GM21367 (cell line): Measurements from ENCODE around the gene CHD2.

Source experiments
- ATAC-seq: cut with Tn5 transposase; IDR thresholded peaks from one replicate; pipeline ENCODE4 v1.9.1; 2021; ENCODE audit not compliant: unreplicated experiment

Gene CHD2

DNA sequence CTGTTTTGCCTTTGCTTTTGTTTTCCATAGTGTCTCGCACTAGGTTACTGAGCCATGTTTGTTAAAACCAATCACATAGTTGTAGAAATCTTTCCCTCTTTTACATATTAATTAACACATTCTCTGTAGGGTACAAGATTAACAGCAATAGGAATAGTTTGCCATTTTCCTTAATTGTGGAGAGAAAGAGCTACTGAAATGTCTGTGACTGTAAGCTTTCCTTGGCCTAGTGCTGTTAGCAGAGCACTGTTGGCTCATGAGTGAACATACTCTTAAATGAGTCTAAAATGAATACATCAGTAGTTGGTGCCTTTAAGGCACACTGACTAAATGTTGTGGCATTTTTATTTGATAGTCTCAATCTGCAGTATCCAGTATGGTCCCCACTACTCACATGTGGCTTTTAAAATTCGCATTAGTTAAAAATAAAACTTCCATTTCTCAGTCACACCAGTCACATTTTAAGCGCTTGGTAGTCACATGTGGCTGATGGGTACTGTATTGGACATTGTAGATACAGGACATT lies 28.2 kb downstream of the CHD2 start:
- ATAC-seq: no peak

DNA sequence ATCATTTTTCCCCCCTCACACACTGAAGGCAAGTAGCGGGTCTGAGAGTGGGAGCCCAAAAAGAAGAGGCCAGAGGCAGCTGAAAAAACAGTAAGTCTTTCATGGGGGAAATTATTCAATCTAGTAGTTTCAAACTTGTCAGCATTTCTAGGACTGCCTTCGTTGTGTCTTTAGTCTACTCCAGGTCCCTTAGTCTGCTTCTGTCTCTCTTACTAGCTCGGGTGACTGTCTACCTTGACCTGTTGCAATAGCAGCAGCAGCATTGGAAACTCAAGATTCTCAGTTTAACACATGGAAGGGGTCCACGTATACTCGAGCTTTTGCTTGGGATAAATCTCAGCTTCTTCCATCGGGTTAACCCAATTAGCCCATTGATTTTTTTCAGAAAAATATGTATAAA lies 28.9 kb downstream of the CHD2 start:
- ATAC-seq: no peak

DNA sequence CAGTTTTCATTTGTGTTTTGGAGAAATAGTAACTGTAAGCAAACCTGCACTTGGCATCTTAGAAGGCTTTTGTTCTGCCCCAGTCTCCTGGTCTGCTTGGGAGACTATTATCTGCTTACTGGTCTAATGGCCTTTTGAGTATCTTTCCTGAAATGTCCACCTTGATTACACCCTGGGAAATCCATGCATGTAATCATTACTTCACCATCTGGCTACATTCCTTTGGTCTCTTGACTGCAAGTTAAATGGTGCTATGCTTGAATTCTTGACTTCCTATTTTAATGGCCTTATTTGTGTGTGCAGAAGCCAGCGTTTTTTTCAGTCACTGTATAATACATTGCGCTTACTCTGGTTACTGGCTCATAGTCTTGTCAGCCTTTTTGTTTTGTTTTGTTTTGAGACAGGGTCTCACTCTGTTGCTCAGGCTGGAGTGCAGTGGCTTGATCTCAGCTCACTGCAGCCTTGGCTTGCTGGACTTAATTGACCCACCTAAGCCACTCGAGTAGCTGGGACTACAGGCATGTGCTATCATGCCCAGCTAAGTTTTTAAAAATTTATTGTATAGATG lies 30.0 kb downstream of the CHD2 start:
- ATAC-seq: no peak

GRCh38 chr15:92930776-92931175 lies 30.7 kb downstream of the CHD2 start:
- ATAC-seq: no peak

GRCh38 chr15:92932946-92933649 lies 33.0 kb downstream of the CHD2 start:
- ATAC-seq: no peak

DNA sequence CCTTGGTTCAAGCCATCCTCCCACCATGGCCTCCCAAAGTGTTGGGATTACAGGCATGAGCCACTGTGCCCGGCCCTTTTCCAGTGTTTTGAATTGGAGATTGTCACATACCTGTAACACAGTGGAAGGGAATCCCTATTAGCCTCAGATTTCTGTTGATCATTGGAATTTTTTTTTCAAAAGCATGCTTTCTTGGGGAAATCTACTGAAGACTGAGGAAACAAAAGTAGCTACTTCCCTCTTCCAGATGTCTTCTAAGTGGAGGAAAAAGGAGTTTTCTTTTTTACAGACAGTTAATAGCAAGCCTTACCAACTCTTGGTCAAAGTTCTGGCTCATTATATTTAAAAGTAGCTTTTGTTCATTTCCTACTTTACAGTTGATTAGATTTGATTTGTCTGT lies 33.7 kb downstream of the CHD2 start:
- no peak for ATAC-seq

DNA sequence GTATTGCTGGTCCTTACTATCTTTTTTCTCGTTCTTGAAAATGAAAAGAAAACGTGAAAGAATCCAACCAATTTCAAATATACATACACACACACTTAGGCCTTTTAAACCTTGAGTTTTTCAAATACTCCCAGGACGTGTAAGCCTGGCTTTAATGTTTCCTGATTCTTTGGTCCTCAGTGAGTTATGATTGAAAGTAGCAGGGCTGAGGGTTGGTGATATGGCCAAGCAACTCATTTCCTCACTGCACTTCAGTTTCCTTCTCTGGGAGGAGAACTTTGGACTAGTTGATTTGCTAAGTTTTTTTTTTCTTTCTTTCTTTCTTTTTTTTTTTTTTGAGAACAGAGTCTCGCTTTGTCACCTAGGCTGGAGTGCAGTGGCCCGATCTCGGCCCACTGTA lies 34.6 kb downstream of the CHD2 start:
- no peak for ATAC-seq

GRCh38 chr15:92936138-92936537 lies 36.0 kb downstream of the CHD2 start:
- ATAC-seq: no peak

GRCh38 chr15:92936693-92937092 lies 36.6 kb downstream of the CHD2 start:
- ATAC-seq: no peak

- ATAC-seq: no peak
Measured at GRCh38 chr15:92937901-92938300, 37.8 kb downstream of the CHD2 start.

DNA sequence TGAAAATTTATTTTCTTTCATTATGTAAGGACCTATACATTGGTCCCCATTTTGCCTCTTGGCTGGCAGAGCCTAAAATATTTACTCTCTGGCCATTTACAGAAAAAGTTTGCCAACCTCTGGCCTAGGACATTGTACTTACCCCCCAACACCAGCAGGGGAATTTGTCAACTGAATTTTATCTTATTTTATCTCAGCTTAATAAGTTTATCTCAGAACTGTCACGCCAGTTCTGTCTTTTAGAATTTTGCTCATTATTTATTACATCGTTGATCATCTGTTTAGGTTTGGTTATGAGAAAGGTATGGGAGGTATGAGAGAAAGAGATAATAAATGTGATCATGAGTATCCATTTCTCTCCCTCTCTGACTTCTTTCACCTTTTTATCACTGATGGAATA lies 38.3 kb downstream of the CHD2 start:
- ATAC-seq: no peak

- ATAC-seq: no peak
Measured at GRCh38 chr15:92941668-92942067, 41.5 kb downstream of the CHD2 start.

DNA sequence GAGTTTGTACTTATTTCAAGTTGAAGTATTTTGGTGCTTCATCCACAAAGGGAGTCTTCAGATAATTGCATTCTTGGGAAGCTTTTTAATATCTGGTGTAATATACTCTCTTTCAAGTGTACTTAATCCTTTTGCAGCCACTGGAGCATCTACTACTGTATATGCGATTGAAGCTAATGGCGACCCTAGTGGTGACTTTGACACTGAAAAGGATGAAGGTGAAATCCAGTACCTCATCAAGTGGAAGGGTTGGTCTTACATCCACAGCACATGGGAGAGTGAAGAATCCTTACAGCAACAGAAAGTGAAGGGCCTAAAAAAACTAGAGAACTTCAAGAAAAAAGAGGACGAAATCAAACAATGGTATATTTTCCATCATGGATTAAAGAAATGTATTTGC lies 42.6 kb downstream of the CHD2 start:
- ATAC-seq: no peak

- no peak for ATAC-seq
Measured at GRCh38 chr15:92943581-92943980, 43.5 kb downstream of the CHD2 start.

GRCh38 chr15:92944946-92945521 lies 44.9 kb downstream of the CHD2 start:
- ATAC-seq: no peak

DNA sequence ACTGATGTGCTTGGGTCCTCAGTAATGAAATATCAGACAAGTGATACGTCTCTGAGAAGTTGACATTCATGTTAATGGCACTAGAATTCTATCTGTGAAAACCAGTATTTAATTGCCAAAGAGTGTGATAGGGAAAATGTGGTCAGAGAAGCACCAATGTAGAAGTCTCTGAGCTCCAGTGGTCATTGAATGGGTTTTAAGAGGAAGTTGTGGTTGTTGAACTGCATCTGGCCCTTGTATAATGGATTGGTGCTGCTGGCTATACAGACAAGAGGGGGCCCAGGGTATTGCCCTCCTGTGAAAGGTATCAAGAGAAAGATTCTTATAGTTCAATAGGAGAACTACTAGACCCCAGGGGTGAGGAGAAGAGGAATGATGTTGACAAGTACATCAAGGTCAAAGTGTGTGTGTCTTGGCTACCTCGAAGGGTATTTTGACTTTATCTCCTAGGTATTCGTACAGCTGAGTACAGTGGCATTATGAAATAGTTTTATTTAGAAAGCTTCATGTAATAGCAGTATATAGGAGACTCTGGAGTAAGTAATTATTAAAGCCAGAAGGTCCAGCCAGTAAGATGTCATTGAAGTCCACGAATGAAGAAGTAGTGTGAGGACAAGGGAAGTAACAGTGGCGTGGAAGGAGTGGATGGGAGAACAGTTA lies 47.1 kb downstream of the CHD2 start:
- no peak for ATAC-seq

DNA sequence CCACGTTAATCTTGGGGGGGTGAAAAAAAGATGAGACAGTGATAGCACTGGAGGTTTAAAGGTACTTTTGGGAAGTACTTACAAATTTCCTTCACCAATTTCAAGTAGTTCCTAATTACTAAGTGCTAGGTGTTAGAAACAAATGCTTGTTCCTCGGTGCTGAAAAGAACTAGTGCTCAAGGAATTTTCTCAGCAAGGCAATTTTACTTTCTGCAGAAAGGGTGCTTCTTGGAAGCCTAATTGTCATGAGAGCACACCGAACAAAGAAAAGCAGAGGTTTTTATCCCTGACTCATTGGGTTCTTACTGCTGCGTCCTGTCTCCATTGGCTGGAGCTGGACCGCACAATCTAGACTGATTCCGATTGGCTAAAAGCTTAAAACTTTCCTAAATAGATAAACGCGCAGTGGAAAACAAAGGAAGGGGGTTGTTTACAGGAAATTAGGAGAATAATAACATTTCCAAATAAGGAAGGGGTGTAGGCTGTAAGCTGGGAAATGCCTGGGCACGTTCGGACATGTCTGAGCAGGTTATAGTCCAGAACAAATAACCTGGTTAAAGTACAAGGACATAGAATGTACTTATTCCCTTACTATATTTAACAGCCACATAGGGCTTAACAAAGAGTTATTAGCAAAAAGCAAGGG lies 49.6 kb downstream of the CHD2 start:
- no peak for ATAC-seq

DNA sequence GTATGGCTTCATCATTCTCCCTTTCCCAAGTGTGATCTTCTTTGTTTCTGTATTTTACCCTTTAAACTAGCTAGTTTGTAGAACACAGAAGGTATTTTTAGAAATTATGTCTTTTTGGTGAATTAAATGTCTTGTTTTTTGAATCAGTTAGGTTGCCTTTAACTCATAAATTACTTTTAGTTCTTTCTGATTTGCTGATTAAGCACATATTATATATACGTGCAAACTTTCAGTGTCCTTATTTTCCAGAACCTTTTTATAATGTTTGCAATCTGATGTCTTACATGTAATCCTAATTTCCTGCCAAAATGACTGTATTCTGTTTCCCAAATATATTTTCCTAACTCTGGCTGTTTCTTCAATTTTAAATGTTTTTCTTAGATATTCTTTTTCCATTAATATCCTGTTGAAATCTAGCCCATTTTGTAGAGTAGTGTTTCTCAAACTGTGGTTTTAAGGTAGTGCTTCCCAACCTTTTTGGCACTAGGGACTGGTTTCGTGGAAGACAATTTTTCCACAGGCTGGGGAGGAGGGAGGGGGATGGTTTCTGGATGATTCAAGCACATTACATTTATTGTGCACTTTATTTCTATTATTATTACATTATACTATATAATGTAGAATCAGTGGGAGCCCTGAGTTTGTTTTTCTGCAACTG lies 51.8 kb downstream of the CHD2 start:
- no peak for ATAC-seq

- ATAC-seq: no peak
Measured at GRCh38 chr15:92952458-92952850, 52.3 kb downstream of the CHD2 start.

GRCh38 chr15:92953566-92953965 lies 53.4 kb downstream of the CHD2 start:
- no peak for ATAC-seq

- ATAC-seq: no peak
Measured at GRCh38 chr15:92954002-92954401, 53.9 kb downstream of the CHD2 start.
